Loucy (cell line): ENCODE data around the gene ANKRD55.

Experiments used
- EZH2phosphoT487 ChIP-seq: fragments of 200-600 bp; IDR thresholded peaks from 2 replicates; pipeline ENCODE4 v1.6.1; 2018; ENCODE audit warnings: antibody characterized with exemption, mild to moderate bottlenecking, moderate library complexity, borderline replicate concordance
- TF ChIP-seq, protein P1 (sequence below): fragments of 200-600 bp; sonication (generic); conservative IDR thresholded peaks from 2 replicates; pipeline ENCODE4 v1.5.1; 2014; ENCODE audit warnings: mild to moderate bottlenecking, antibody characterized with exemption, low read length

DNA sequence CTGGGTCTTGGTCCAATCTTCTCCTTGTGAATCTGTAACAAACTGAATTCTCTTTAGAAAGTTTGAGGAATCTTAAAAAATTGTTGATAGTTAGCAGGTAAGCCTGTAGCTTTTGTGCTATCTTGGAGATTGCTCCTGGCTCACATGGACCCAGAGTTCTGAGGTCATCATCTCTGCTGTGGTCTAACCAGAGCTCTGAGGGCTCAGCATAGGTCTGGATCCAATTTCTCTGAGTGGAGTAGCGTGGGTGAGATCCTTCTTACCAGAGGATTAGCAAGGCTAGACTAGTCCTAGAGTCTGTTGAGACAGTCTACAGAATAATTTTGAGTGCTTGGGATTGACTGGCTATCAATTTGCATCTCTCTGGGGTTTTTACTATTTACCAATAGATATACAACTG, 177.8 kb downstream of the ANKRD55 start:
- TF ChIP-seq, protein P1, sequence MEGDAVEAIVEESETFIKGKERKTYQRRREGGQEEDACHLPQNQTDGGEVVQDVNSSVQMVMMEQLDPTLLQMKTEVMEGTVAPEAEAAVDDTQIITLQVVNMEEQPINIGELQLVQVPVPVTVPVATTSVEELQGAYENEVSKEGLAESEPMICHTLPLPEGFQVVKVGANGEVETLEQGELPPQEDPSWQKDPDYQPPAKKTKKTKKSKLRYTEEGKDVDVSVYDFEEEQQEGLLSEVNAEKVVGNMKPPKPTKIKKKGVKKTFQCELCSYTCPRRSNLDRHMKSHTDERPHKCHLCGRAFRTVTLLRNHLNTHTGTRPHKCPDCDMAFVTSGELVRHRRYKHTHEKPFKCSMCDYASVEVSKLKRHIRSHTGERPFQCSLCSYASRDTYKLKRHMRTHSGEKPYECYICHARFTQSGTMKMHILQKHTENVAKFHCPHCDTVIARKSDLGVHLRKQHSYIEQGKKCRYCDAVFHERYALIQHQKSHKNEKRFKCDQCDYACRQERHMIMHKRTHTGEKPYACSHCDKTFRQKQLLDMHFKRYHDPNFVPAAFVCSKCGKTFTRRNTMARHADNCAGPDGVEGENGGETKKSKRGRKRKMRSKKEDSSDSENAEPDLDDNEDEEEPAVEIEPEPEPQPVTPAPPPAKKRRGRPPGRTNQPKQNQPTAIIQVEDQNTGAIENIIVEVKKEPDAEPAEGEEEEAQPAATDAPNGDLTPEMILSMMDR: no peak
- no peak for TF ChIP-seq EZH2phosphoT487
